Measurements from ENCODE around the gene ANTXRL. TPM values are rescaled to one million over a fixed set of nuclear protein-coding genes. Genes with fewer than 3 reads are reported as not detected.

The ANTXRL gene
- total RNA-seq = not detected in 2 replicates

GRCh38 chr10:46286991-46287693 is at the start of gene ANTXRL:
Gene ANTXRL, plus strand, starts transcription at chr10:46286997. Its CDS starts 266 bp downstream, at chr10:46287263.

GRCh38 chr10:46375406-46375805 is 88.6 kb downstream of the ANTXRL start, which contains the start of gene ANXA8L1:
Gene ANXA8L1, plus strand, starts transcription at chr10:46375776. Its CDS starts 76 bp downstream, at chr10:46375852.

Other genes with a start within 250 kb of the ANTXRL start
- gene MSMB, start 240.7 kb upstream of the ANTXRL start, total RNA-seq = not detected in 2 replicates
- gene ANXA8L1, start 88.8 kb downstream of the ANTXRL start, total RNA-seq = not detected in 2 replicates
- gene NPY4R, start 179.0 kb downstream of the ANTXRL start, total RNA-seq = not detected in 2 replicates